T-helper 17 cell (primary cell): ENCODE data around the gene WNT3A. TPM values are rescaled to one million over a fixed set of nuclear protein-coding genes. Genes with fewer than 3 reads are reported as not detected.

Experiments used
- ATAC-seq: fragments of 150-1000 bp; cut with Tn5 transposase; 2 replicates; pipeline ENCODE4 v1.10.0; 2021; ENCODE audit warnings: mild to moderate bottlenecking, moderate library complexity
- DNase-seq, 3 donors: peaks; one replicate each; pipeline versions ENCODE4 v3.0.0 to v3.0.0-alpha.2; 2020 to 2021
- H3K9me3 ChIP-seq: one replicate; pipeline ENCODE4 v1.7.0; 2013; ENCODE audit warnings: low read length, mild to moderate bottlenecking; ENCODE audit not compliant: control insufficient read depth, poor library complexity, severe bottlenecking
- H3K27ac Mint-ChIP-seq: one replicate; pipeline ENCODE4 v1.8.0; 2022; ENCODE audit warnings: mild to moderate bottlenecking, moderate library complexity, mixed read lengths
- H3K27me3 Mint-ChIP-seq: one replicate; pipeline ENCODE4 v1.8.0; 2022; ENCODE audit warnings: mixed read lengths
- H3K36me3 Mint-ChIP-seq: one replicate; pipeline ENCODE4 v1.8.0; 2022; ENCODE audit warnings: low read depth, mixed read lengths
- H3K4me1 Mint-ChIP-seq: one replicate; pipeline ENCODE4 v1.8.0; 2022; ENCODE audit warnings: mild to moderate bottlenecking, mixed read lengths
- H3K4me3 Mint-ChIP-seq: one replicate; pipeline ENCODE4 v1.8.0; 2022; ENCODE audit warnings: mild to moderate bottlenecking, moderate library complexity, mixed read lengths
- total RNA-seq, 4 donors: library from RNA in 2 of 4; stranded (reverse) in 2 of 4; gene quantifications; one replicate each; pipeline ENCODE4 v1.2.3 and lab custom pipeline; 2022 to 2026

Gene WNT3A
- total RNA-seq, 2 donors from 2014 or later = not detected

DNA sequence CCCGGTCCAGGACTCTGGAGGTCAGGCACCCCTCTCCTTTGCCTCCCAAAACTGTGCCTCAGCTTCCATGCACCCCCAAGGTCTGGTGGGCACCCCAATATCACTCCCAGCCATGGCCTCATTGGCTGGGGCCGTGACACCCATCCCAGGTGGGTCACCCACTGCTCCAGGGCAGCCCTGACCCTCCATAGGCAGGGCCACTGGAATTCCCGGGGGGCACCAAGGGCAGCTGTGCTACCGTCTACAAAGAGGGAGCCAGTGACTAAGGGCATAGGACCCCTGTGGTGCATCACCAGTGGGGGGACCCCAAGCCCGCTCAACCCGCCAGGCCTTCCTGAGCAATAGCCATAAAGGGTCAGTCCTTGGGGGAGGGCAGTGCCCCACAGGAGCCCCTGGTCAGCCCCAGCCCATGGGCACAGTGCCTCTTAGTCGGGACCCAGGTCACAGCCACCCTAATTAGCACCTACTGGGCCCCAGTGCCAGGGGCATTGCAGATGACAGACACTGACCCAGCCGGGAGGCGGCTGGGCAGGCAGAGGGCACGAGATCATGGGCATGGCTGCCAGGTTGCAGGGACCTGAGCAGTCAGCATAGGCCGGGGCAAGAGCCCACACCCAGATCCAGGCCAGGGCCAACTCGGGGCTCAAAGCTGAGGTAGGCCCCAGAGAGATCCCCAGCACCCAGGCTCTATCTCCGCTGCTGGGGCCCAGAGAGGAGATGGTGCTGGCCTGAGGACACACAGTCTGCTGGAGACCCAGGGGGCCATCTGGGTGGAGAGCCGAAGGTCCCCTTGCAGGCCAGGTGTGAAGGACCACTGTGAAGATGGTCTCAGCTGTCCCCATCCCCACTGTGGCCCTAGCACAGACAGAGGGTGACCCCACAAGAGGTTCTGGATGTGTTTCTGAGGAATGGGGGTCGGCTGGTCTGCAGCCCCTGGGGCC is 56.7 kb downstream of the WNT3A start:
- no peaks in the 10 kb centered on the region for H3K9me3 ChIP-seq
- DNase-seq (no peak), ATAC-seq (no peak)
- peaks cover 39% of the 10 kb centered on the region for H3K27me3 Mint-ChIP-seq
- H3K4me1 Mint-ChIP-seq = peaks cover 7% of the 10 kb centered on the region
- no peak overlapping the region for H3K4me3 Mint-ChIP-seq
- H3K36me3 Mint-ChIP-seq = peaks cover 5% of the 10 kb centered on the region
- H3K27ac Mint-ChIP-seq = no peak overlapping the region

DNA sequence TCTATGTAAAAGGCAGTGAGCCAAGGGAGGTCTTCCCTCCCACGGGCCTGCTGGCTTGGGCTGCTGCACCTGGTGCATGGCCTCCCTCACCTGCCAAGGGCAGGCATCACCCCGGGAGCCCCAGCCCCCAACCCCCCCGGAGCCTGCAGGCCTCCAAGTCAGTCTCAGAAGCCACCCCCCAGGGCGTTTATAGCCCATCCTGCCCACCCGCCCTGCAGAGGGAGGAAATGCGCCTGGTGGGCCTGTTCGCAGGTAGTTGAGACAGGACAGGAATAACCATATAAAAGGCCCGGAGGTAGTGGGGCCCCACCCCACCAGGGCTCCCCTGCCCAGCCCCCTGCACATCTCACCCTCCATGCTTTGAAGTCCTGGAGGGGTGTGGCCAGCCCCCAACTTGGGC is 57.5 kb downstream of the WNT3A start:
- H3K27me3 Mint-ChIP-seq = peaks cover 34% of the 10 kb centered on the region
- no peak for ATAC-seq
- no peak overlapping the region for H3K27ac Mint-ChIP-seq
- peaks cover 6% of the 10 kb centered on the region for H3K4me1 Mint-ChIP-seq
- H3K9me3 ChIP-seq = no peaks in the 10 kb centered on the region
- no peak overlapping the region for H3K4me3 Mint-ChIP-seq
- H3K36me3 Mint-ChIP-seq = peaks cover 5% of the 10 kb centered on the region
- no peak for DNase-seq

DNA sequence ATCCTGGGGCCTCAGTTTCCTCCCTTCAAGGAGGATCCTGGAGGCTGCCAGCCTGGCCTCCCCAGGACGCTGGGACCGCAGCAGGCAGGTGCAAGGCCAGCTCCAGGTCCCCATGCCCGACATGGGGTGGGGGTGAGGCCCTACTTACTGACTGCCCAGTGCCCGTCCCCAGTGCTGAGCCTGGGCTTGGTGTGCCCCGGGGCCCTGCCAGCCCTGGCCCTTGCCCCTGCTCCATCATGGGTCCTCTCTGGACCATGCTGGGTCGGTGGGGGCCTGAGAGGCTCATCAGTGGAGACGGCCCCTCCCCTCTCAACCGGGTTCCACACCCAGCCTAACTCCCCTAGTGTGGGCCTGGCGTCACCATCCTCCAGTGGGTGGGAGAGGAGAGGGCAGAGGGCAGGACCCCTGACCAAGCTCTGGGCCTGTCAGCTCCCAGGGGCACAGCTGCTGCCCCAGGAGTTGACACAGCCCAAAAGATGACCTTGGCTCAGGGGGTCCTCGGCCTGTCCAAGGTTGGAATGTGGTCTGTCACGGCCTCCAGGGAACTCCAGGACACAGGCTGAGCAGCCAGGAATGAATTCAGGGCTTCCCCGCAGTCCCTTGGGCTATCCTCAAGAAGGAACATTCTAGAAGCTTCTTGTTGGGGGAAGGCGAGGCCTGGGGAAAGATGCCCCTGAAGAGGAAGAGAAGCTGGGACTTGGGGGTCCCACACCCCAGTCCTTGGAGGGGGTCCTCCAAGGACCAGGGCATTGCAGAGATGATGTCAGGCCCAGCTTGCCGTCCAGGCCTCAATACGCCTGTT is 58.1 kb downstream of the WNT3A start:
- ATAC-seq (no peak), DNase-seq (no peak)
- Mint-ChIP-seq H3K4me3 (no peak overlapping the region), H3K4me1 (peaks cover 6% of the 10 kb centered on the region), H3K36me3 (peaks cover 5% of the 10 kb centered on the region), H3K27me3 (peaks cover 34% of the 10 kb centered on the region), H3K27ac (no peak overlapping the region)
- no peaks in the 10 kb centered on the region for H3K9me3 ChIP-seq

DNA sequence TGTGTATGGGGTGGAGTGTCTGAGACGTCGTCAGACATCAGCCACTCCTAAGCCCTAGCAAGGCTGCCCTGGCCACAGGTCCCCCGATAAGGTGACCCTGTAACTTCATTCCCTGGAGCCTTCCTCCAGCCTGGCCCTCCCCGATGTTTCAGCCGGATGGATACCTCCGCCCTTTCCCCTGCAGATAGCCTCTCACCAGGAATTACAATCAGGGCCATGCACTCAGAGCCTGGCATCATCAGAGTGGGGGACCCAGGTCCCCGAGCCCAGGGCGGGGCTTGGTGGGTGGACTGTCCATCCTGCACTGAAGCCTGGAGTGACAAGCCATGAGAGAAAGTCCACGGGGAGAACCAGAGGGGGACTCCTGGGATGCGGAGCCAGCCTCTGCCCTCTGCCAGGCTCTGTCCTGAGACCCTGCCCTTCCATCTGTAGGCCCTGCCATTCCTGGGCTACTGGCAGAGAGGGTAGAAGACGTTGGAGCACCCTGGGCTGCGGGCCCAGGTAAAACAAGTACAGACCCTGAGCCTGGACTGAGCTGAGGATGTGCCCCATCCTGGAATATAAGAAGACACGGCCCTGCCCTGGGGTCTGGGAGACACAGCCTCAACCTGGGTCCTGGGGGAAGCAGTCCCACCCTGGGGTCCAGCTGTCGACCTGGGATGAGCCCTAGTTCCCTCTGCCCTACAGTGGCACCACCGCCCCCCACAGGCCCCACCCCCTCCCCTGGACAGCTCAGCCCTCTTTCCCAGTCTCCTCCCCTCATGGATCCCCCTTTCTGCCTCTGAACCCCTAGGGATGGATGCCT is 58.9 kb downstream of the WNT3A start:
- H3K4me3 Mint-ChIP-seq = no peak overlapping the region
- ATAC-seq (no peak), DNase-seq (no peak)
- H3K9me3 ChIP-seq = no peaks in the 10 kb centered on the region
- H3K4me1 Mint-ChIP-seq = peaks cover 3% of the 10 kb centered on the region
- H3K36me3 Mint-ChIP-seq = peaks cover 5% of the 10 kb centered on the region
- H3K27me3 Mint-ChIP-seq = peaks cover 31% of the 10 kb centered on the region
- H3K27ac Mint-ChIP-seq = no peak overlapping the region

DNA sequence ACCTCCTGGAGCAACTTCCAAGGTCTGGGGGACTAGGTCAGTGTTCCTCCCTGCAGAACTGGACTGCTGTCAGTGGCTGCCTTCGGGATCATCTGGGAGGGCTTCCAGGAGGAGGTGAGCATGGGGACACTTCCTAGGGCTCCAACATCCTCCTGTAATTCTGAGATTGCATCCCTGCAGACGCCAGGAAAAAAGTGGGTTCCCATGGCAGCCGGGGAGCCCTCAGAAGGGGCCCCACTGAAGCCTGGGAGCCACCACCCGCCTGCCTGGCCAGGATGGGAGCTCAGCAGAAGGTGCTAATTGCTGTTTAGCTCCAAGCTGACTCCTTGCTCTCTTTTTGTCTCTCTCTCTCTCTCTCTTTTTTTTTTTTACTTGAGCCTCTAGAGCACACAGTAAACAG is 59.6 kb downstream of the WNT3A start:
- ATAC-seq (no peak), DNase-seq (no peak)
- Mint-ChIP-seq H3K36me3 (no peaks in the 10 kb centered on the region), H3K4me3 (no peak overlapping the region), H3K4me1 (peaks cover 3% of the 10 kb centered on the region), H3K27ac (no peak overlapping the region), H3K27me3 (peaks cover 25% of the 10 kb centered on the region)
- no peaks in the 10 kb centered on the region for H3K9me3 ChIP-seq

DNA sequence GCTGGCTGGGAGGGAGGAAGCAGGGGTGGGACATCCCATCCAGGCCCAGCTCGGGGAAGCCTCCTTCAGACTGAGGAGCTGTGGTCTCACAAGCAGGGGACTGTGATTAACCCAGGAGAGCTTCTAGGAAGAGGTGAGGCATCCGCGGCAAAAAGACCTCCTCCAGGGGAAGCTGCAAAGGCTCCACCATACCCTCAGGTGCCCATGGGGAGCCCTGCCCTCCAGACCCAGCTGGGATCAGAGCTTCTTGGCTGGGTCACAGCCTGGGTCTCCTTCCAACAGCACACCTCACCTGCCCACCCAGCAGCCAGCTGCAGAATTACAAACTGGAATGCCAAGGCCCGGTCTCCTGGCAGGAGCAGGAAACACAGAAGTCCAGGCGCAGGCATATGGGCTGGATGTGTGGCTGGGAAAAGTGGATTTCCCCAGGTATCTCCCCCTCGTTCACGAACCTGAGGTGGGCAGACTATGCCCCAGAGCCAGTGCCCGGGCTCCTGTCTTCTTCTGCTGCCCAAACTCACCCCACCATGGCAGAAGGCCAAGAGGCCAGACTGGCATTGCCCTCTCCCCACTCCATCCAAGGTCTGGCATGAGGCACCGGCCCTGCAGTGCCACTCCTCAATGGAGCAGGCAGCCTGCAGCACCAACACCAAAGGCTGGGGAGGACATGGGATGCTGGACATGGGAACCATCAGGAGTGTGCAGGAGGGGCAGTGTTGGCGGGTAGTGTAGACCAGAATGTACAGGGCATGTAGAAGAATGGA is 60.3 kb downstream of the WNT3A start:
- DNase-seq (no peak), ATAC-seq (no peak)
- peaks cover 10% of the 10 kb centered on the region for H3K4me1 Mint-ChIP-seq
- no peaks in the 10 kb centered on the region for H3K9me3 ChIP-seq
- no peaks in the 10 kb centered on the region for H3K36me3 Mint-ChIP-seq
- H3K27ac Mint-ChIP-seq = no peak overlapping the region
- peaks cover 24% of the 10 kb centered on the region for H3K27me3 Mint-ChIP-seq
- no peak overlapping the region for H3K4me3 Mint-ChIP-seq

DNA sequence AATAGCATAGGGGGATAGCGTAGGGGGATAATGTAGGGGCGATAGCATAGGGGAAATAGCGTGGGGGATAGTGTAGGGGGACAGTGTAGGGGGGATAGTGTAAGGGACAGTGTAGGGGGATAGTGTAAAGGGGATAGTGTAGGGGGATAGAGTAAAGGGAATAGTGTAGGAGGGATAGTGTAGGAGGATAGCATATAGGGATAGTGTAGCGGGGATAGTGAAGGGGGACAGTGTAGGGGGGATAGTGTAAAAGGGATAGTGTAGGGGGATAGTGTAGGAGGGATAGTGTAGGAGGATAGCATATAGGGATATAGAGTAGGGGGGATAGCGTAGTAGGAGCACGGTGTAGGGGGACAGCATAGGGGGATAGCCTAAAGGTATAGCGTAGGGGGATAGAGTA is 61.6 kb downstream of the WNT3A start:
- no peak for ATAC-seq
- no peaks in the 10 kb centered on the region for H3K9me3 ChIP-seq
- H3K4me1 Mint-ChIP-seq = peaks cover 16% of the 10 kb centered on the region
- no peak overlapping the region for H3K27ac Mint-ChIP-seq
- no peak for DNase-seq
- H3K36me3 Mint-ChIP-seq = no peaks in the 10 kb centered on the region
- H3K27me3 Mint-ChIP-seq = peaks cover 16% of the 10 kb centered on the region
- no peak overlapping the region for H3K4me3 Mint-ChIP-seq

DNA sequence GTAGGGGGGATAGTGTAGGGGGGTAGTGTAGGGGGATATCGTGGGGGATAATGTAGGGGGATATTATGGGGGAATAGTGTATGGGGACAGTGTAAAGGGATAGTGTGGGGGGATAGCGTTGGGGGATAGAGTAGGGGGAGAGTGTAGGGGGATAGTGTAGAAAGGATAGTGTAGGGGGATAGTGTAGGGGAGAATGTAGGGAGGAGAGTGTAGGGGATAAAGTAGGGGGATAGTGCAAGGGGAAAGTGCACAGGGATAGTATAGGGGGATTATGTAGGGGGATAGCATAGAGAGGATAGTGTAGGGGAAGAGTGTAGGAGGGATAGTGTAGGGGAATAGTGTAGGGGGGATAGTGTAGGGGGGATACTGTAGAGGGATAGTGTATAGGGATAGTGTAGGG is 63.4 kb downstream of the WNT3A start:
- no peaks in the 10 kb centered on the region for H3K36me3 Mint-ChIP-seq
- DNase-seq (no peak), ATAC-seq (no peak)
- no peak overlapping the region for H3K4me3 Mint-ChIP-seq
- H3K9me3 ChIP-seq = no peaks in the 10 kb centered on the region
- peaks cover 12% of the 10 kb centered on the region for H3K27me3 Mint-ChIP-seq
- H3K27ac Mint-ChIP-seq = no peak overlapping the region
- peaks cover 22% of the 10 kb centered on the region for H3K4me1 Mint-ChIP-seq

DNA sequence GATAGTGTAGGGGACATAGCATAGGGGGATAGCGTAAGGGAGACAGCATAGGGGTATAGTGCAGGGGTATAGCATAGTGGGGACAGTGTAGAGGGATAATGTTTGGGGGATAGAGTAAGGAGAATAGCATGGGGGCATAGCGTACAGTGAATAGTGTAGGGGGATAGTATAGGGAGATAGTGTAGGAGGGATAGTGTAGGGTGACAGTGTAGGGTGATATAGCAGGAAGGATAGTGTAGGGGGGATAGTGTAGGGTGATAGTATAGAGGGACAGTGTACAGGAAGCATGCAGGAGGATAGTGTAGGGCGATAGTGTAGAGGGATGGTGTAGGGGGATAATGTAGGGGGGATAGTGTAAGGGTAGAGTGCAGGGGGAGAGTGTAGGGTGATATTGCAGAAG is 64.1 kb downstream of the WNT3A start:
- no peak overlapping the region for H3K27ac Mint-ChIP-seq
- H3K4me1 Mint-ChIP-seq = peaks cover 22% of the 10 kb centered on the region
- no peaks in the 10 kb centered on the region for H3K36me3 Mint-ChIP-seq
- no peak for ATAC-seq
- no peak overlapping the region for H3K4me3 Mint-ChIP-seq
- H3K9me3 ChIP-seq = no peaks in the 10 kb centered on the region
- peaks cover 9% of the 10 kb centered on the region for H3K27me3 Mint-ChIP-seq
- DNase-seq = no peak

DNA sequence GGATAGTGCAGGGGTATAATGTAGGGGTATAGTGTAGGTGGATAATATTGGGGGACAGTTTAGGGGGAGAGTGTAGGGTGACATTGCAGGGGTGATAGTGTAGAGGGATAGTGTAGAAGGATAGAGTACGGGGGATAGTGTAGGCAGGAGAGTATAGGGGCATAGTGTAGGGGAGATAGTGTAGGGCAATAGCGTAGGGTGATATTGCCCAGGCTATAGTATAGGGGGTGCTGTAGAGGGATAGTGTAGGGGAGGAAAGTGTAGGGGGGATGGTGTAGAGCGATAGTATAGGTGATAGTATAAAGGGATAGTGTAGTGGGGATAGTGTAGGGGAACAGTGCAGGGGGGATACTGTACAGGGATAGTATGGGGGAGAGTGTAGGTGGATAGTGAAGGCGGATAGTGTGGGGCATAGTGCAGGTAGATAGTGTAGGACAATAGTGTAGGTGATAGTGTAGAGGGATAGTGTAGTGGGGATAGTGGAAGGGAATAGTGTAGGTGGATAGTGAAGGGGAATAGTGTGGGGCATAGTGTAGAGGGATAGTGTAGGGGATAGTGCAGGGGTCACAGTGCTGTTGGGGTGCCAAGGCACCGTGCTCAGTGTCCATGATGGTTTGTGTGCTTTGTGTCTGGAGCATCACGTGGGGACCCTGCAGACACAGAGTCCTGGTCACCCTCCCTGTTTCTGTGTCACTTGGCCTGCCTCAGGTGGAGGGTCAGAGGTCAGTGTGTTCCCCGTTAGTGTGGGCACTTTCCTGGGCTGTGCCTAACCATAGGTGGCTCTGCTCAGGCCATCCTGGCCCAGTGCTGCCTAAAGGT is 65.2 kb downstream of the WNT3A start:
- H3K27me3 Mint-ChIP-seq = no peaks in the 10 kb centered on the region
- ATAC-seq = peak; percentile 32

DNA sequence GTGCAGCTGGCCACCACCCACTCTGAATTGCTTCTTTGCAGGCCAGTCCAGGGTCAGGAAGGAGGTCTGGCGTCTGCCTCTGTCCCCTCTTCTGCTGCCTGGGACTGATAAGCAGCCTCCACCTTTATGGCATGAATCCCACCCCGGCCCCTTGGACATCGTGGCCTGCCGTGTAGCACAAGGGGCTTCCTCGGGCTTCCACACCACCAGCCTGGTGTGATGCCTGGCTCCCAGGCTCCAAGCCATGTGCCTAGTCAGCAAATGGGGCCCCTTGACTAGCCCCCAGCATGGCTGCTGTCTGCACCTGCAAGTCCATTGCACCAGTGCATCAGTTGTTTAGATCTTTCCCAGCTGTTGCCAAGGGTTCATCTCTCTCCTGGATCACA is 65.9 kb downstream of the WNT3A start:
- no peaks in the 10 kb centered on the region for H3K9me3 ChIP-seq
- DNase-seq = no peak
- Mint-ChIP-seq H3K27ac (no peak overlapping the region), H3K4me1 (peaks cover 27% of the 10 kb centered on the region), H3K27me3 (no peaks in the 10 kb centered on the region), H3K36me3 (no peaks in the 10 kb centered on the region), H3K4me3 (no peak overlapping the region)
- ATAC-seq = no peak

More for the DNA sequence above, 65.2 kb downstream of the WNT3A start:
- Mint-ChIP-seq H3K27ac (no peak overlapping the region), H3K36me3 (no peaks in the 10 kb centered on the region), H3K4me3 (no peak overlapping the region), H3K4me1 (peaks cover 24% of the 10 kb centered on the region)
- no peak for DNase-seq
- H3K9me3 ChIP-seq = no peaks in the 10 kb centered on the region
